Measurements from ENCODE around the gene APLP2.
A peak's percentile ranks its signal among the peaks of the same experiment; 100 is the strongest.
"Not testable (repeated sequence)": the region's sequence is repeated elsewhere in the genome, so short reads cannot be mapped to it uniquely, and the experiment has no call there.

Gene APLP2

DNA sequence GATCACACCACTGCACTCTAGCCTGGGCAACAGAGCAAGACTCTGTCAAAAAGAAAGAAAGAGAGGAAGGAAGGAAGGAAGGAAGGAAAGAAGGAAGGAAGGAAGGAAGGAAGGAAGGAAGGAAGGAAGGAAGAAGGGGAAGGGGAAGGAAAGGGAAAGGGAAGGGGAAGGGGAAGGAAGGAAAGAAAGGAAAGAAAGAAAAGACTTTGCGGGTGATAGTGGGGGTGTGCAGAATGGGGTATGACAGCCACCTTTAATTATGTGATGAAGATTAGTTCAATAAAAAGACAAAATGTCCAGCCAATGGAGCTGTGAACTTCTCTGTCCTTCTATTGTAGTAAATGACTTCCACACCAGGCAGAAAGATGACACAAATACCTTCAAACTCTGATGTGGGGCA is 8.7 kb upstream of the APLP2 start:
- DNase-seq = no peak

DNA sequence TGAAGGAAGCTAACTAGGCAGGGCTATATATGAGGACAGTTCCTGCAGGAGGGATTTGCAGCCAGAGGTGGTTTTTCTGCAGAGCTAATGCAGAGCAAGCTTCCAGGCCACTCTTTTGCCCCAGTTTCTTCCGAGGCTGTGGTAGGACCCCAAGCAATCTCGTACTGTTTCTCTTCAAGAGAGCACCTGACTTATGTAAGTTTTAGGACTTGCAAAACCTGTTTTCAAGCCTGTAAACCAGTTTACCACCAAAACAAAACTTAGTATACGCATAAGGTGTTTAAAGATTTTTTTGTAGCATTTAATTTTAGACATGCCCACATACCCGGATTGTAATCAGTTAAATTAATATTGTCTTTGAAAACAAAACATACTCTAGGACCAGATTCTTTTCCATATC is 7.7 kb upstream of the APLP2 start:
- no peak for DNase-seq

DNA sequence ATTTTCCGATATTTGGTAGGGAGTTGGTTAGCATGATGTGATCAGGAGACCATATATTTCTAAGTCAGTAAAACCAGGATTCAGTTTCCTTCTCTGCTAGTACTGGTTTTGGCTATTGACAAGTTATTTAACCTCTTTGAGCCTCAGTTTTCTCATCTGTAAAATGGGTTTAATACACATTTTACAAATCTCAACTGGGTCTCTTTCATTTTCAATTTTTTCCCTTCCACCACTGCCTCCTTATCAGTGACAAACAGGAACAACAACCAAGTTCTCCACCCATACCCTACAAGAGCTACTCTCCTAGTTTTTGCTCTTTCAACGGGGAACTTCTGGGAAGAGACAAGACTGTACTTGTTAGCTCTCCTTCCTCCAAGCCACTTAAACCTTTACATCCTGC is 6.2 kb upstream of the APLP2 start:
- no peak for DNase-seq

DNA sequence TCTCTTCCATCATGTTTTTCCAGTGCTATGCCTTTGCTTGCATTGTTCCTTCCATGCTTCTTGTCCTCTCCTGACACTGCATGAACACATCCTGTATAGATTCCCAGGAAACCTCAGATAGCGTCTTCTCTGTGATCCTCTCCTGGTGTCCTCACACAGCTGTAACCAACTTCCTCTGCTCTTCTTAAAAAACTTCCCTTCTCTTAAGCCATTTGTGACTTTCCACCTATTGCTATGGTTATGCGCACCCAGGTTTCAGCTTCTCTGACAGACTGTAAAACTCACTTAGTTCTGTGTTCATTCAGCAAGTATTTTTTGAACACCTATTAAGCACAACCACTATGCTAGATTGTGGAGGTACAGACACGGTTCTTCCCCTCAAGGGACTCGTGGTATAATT is 5.1 kb upstream of the APLP2 start:
- no peak for DNase-seq

DNA sequence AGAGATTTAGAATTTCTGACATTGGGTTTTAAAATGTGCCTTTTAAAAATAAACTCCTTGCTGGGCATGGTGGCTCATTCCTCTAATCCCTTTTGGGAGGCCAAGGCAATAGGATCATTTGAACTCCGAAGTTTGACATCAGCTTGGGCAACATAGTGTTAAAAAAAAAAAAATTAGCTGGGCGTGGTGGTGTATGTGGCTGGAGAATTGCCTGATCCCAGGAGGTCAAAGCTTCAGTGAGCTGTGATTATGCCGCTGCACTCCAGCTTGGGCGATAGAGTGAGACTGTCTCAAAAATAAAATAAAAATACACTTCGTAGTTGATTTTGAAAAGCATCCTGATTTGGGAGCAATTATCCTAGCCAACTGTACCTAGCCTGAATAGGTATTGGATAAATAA is 3.4 kb upstream of the APLP2 start:
- DNase-seq = no peak

DNA sequence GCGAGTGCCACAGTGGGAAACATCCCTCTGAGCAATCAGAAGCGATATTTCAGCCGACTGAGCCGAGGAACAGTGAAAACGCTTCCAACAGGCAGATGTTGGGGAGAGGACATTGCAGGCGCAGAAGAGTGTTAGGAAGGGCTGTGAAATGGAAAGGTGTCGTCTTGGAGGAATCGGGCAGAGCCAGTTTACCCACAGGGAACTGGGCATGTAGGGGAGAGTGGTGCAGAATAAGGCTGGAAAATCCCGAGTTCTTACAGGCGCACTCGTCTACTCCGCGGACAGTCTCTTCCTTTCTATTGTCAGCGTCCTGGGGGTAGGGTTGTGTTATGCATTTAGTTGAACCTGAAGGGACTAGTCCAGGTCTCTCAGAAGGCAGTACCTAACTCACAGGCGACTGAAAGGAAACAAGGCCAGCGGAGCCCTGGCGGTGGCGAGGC is 1.1 kb upstream of the APLP2 start:
- no peak for DNase-seq

DNA sequence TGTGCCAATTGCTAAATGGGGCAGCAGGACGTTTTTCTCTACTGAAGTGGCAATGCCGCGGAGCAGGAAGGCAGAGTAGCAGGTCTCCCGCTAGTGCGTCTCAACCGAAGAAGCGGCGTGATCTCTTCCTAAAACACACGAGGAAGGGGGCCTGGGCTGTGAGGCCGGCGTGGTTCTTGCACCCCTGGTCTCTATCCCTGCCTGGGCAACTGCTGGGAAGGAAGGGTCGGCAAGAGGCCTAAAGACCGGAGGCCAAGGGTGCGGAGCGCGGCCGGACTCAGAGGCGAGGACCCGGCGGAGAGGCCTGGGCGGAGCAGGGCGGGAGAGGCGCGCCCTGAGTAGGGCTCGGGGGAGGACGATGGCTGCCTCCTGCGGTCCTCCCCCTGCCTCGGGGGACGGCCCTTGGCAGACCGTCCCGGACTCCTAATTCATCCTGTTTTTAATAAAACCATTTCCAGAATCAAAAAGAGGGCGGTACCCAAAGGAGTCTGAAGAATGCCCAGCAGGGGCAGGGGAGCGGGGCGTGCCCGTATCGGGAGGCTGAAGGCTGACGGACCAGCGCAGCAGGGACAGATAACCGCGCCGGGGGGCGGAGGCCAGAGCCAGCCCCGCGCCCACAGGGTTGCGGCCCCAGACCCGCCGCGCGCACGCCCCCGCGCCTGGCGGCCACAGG is 572 bp upstream of the APLP2 start:
- DNase-seq = peak; percentile 39

DNA sequence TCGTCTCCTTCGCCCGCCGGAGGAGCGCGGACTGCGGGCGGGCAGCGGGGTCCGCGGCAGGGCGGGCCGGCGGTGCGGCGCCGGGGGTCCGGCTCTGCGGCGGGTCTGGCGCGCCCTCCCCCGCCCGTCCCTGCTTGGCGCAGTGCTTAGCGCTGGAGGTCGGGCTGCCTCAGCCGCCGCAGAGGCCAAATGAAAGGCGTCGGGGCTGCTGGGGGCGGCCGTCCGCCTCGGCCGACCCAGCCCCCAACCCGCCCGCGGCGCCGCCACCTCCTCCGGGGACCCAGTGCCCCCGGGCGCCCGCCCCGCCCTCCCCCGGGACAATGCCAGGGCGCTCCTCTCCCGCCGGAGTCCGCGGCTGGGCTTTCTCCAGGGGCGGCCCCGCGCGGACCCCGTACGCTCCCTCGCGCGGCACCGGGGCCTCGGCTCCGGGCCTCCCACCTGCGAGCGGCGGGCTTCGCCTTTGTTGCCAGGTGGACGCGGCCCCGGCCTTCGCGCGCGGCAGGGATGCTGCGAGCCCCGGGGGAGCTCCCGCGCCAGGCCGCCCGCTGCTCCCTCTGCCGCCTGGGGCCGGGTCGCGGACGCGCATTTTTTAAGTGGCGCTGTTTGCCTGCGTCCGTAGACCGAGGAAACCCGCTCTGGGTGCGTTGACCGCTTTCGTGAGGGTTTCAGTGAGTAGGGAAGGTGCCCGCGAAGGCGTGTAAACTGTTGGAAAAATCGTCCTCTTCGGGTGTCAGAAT is 583 bp downstream of the APLP2 start:
- peak; percentile 26 for DNase-seq

DNA sequence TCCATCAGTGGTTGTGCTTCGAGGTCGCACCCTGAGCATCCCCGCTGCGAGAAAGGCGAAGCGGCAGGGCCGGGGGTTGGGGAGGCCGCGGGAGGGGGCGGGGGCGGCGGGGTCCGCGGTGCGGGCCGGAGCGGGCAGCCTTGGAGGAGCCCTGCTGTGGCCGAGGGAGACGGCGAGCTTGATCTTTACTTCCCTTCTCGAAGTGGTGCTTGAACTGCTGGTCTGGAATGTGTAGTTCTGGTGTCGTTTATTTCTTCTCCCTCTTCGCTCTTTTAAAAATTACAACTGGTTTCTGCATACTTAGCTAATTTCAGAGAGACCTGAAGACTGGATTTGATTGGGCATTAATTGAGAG is 1.1 kb downstream of the APLP2 start:
- no peak for DNase-seq

DNA sequence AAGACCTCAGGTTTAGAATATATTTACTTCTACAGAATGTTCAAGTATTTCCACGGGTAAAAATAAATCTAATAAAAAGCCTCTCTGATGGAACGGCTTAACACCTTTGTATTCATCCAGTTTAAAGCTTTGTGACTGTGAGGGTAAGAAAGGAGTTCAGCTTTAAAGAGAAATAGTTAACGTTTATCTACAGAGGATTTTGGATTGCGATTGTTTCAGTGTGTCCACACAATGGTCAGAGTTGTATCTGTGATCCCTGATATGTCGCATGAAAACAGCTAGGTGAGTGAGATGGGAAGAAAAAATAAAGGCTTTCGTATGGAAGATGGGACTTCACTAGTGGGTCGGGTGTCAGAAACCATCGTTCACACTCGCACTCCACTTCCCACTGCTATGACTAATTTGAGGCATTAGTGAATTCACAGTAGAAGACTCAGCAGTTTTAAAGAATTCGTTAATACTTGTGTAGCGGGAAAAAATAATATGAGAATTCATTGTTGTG is 1.6 kb downstream of the APLP2 start:
- no peak for DNase-seq

DNA sequence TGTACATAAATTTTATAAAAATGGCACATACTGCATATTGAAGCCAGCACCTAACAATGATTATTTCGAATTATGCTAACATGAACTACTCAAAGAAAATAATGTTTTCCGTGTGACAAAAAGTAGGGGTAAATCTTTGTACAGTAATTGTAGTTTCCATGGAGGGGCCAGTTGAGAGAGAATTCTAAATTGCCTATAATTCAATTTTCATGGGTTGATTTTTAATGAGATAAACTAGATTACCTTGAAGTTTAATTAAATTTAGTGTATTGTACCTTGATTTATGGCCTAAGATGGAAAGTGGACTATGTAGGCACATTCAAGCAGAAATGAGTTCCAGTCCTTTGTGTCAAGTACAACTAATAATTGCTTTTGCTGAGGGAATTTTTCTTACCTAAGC is 5.0 kb downstream of the APLP2 start:
- no peak for DNase-seq

DNA sequence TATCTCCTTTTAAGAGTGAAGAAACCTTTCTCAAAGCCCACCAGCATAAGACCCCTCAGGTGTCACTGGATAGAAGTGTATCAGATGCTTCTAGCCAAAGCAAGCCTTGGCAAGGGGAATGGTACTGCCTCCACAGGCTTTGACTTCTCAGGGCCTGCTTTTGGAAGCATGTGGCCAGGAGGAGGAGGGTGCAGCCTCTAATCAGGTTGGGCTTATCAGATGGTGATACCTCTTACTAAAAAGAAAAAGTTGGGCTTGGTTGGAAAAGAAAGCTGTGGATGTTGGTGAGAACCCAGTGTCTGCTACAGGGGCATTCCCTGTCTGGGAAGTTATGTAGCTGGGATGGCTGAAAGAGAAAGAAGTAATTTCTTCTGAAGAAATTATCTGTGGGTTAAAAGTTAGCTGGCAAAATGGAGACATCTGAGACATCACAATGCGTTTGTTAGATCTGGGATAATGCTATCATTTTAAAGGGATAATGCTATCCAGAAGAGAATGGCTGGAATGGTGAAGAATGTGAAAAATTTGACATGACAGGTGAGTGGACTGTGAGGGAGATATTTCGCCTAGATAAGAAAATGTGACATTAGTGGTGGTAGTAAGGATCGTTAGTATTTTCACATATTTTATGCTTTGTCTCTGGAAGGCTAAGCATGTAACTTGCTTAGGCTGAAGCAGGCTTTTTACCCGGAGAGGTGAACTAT is 7.2 kb downstream of the APLP2 start:
- DNase-seq = no peak

DNA sequence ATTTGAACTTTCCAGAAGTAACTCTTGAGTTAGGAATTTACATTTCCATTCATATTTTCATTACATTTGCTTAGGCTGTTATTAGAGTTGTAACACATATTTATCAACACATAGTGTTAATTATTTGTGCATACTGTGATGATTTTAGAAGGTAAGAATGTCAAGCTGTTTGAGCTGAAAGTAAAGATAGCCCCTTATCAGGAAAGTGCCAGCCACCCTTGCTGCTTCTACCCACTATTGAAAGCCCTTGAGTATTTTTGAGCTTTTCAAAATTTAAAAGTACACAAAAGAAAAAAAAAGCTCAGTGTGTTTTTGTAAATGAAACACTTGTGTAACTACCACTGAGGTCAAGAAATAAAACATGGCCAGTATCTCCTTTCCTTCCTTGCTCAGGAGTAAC is 8.0 kb downstream of the APLP2 start:
- no peak for DNase-seq

DNA sequence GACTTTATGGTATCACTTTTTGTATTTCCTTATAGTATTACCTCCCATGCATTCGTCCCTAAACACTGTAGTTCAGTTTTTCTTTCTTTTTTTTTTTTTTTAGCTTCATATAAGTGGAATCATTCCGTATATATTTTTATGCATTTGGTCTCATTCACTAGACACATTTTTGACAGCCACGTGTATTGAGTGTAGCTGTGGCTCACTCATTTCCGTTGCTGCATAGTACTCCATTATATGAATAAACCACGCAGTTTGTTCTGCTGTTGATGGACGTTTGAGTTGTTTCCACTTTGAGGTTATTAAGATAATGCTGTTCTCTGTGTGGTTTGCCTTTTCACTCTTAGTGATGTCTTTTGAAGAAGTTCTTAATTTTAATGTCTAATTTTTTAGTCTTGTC is 8.4 kb downstream of the APLP2 start:
- DNase-seq = no peak

DNA sequence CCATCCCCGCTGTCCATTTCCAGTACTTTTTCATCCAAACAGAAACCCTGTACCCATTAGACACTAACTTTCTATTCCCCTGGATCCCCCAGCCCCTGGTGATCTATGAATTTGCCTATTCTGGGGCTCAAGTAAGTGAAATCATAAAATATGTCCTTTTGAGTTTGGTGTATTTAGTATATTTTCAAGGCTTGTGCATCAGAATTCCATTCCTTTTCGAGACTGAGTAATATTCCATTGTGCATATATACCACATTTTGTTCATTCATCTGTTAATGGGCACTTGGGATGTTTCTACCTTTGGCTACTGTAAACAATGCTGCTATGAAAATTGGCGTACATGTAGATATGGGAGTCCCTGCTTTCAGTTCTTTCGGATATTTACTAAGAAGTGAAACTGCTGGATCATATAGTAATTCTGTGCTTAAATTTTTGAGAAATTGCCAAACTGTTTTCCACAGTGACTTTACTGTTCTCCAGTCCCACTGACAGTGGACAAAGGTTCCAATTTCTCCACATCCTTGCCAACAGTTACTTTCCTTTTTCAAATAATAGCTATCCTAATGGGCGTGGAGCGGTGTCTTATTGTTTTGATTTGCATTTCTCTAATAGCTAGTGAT is 16.1 kb downstream of the APLP2 start:
- DNase-seq = no peak

DNA sequence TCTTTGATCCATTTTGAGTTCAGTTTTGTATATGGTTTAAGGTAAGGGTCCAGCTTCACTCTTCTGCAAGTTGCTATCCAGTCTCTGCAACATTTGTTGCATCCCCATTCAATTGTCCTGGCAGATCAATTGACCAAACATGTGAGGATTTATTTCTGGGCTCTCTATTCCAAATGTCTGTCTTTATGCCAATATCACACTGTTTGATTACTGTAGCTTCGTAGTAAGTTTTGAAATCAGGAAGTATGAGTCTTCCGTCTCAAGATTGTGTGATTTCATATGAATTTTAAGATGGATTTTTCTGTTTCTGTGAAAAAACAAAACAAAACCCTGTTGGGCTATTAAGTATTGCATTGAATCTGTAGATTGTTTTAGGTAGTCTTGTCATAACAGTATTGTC is 17.0 kb downstream of the APLP2 start:
- DNase-seq = no peak

DNA sequence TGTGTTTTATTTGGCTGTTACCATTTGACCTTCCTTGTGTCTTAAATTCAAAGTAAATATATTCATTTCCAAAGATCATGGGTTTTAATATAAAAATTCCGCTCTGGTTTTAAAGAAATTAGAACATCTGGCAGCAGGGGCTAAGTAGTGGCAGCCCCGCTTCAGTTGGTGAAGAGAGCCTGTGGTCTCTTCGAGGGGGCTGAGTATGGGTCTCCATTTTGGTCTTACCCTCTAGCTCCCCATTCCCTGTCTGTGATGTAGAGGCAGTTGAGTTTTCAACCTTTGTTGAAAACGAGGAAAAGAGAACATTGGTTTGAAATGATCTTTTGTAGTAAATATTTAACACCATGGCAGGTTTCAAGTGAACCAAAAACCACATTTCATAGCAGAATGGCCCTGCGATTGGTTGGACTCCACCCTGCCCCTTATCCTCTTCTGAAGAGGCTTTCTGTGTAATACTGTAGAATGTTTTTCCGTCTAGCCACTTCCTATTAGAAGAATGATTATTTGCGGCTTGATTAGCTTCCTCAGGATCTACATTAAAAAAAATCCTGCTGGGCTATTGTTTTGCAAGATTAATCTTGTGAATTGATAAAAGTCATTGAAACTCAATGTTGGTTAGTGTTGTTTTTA is 17.7 kb downstream of the APLP2 start:
- no peak for DNase-seq

DNA sequence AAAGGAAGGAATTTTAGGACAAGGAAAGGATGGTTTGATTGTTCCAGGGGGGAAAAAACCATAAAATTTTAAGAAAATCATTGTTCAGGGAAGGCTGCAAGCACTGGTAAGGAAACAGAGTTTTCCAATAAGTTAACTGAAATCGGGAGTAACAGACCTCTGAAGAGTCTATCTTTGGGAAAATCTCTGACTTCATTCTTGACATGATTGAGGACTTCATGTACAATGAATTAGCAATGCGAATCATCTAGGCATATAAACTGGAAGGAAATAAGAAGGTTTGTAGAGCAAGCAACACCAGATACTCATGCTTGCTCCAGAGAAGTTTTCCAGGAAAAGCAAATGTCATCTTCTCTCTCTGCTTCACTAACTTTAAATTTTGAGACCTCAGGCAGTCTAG is 18.5 kb downstream of the APLP2 start:
- no peak for DNase-seq

DNA sequence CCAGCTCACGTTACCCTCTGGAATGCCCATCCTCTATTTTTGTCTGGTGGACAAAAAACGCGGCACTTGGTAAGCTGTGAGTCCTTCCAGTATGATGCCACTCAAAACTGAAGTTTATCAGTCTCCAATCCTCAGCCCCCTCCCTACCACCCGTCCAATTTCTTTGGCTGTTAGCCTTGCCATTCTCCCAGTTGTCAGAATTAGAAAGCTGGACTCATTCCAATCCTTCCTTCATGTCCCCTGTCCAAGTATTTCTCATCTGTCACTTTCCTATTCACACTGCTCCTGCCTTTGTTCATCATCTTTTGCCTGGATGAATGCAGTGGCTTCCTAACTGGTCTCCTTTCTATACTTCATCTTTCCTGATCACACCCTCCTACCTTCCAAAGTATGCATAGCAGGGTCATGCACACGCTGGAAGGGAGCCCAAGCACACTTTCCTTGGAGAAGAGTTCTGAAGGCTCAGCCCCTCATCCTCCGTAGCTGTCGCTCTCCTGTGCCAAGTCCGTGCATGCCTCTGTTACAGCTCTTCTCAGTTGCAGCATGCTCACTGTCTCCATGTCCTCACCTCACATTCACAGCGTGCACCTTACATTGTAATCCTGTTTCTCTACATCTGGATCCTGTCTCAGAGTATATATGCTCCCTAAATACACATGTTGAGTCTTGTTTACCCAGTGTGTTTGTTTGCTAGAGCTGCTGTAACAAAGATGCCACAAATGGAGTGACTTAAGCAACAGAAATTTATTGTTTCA is 19.4 kb downstream of the APLP2 start:
- no peak for DNase-seq

DNA sequence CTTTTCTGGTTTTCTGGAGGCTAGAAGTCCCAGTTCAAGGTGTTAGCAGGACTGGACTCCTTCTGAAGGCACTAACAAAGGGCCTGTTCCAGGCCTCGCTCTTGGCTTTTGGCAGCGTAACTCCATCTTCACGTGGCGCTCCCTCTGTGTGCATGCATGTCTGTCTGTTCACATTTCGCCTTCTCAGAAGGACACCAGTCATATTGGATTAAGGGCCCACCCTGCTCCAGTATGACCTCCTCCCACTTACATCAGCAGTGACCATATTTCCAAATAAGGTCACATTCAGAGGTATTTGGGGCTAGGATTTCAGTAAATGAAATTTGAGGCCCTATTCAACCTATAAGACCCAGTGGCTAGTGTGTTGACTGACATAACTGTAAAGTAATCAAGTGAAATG is 20.0 kb downstream of the APLP2 start:
- DNase-seq = no peak

DNA sequence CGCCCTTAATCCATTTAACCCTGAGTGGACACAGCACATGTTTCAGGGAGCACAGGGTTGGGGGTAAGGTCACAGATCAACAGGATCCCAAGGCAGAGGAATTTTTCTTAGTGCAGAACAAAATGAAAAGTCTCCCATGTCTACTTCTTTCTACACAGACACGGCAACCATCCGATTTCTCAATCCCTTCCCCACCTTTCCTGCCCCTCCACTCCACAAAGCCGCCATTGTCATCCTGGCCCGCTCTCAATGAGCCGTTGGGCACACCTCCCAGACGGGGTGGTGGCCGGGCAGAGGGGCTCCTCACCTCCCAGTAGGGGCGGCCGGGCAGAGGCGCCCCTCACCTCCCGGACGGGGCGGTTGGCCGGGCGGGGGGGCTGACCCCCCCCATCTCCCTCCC is 20.8 kb downstream of the APLP2 start:
- not testable (repeated sequence) for DNase-seq

DNA sequence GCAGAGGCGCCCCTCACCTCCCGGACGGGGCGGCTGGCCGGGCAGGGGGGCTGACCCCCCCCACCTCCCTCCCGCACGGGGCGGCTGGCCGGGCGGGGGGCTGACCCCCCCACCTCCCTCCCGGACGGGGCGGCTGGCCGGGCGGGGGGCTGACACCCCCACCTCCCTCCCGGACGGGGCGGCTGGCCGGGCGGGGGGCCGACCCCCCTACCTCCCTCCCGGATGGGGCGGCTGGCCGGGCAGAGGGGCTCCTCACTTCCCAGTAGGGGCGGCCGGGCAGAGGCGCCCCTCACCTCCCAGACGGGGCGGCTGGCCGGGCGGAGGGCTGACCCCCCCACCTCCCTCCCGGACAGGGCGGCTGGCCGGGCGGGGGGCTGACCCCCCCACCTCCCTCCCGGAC is 21.5 kb downstream of the APLP2 start:
- DNase-seq = not testable (repeated sequence)

Data from effector CD8-positive, alpha-beta T cell (primary cell).